ENCODE results near the gene ADGRF3. TPM values are rescaled to one million over a fixed set of nuclear protein-coding genes. Genes with fewer than 3 reads are reported as not detected.

The ADGRF3 gene
- total RNA-seq, 4 donors from 2014 or later, result 0.21 to 0.27 TPM; not detected in 2

GRCh38 chr2:26345283-26345544, 1.4 kb downstream of the ADGRF3 start:
- Histone ChIP-seq H3K4me3 (peak overlapping the region; percentile 71 to 96), H3K36me3 (no peaks in the 10 kb centered on the region), H3K27me3 (no peaks in the 10 kb centered on the region), H3K9me3 (no peaks in the 10 kb centered on the region), H3K27ac (peak overlapping the region; percentile 91 to 95), H3K4me1 (peaks cover 7 to 9% of the 10 kb centered on the region in 2 donors)
- TF ChIP-seq CTCF (IDR thresholded peaks at IDR 0.05) (no peak), POLR2A (IDR thresholded peaks at IDR 0.05) (no peak)
- intact Hi-C loops (cut with DNase I; ENCODE audit: low total_unique reads), result no loop called here
- no peak for DNase-seq

GRCh38 chr2:26344581-26345282, 1.9 kb downstream of the ADGRF3 start:
- DNase-seq, result peak; percentile 22 to 24
- H3K27me3 ChIP-seq, result no peaks in the 10 kb centered on the region
- TF ChIP-seq CTCF (IDR thresholded peaks at IDR 0.05) (no peak), POLR2A (IDR thresholded peaks at IDR 0.05) (no peak)
- peak overlapping the region; percentile 71 to 96 for H3K4me3 ChIP-seq
- H3K9me3 ChIP-seq, result no peaks in the 10 kb centered on the region
- H3K4me1 ChIP-seq, result peaks cover 7 to 9% of the 10 kb centered on the region in 2 donors
- H3K27ac ChIP-seq, result peak overlapping the region; percentile 91 to 95
- intact Hi-C loops (cut with DNase I; ENCODE audit: low total_unique reads), result no loop called here
- H3K36me3 ChIP-seq, result no peaks in the 10 kb centered on the region

DNA sequence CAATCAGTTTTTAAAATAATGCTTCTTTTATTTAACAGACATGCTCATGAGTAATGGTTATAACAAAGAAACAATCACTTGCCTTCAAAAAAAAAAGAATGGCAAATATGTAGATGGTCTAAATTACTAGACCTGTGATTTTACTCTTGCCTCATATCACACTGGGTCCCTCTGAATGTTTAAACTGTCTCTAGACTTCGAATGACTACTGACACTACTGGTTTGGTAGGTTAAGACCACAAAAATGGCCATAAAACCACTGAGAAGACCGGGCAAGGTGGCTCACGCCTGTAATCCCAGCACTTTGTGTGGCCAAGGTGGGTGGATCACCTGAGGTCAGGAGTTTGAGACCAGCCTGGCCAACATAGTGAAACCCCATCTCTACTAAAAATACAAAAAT, 5.8 kb downstream of the ADGRF3 start:
- H3K27me3 ChIP-seq, result no peaks in the 10 kb centered on the region
- TF ChIP-seq POLR2A (IDR thresholded peaks at IDR 0.05) (no peak), CTCF (IDR thresholded peaks at IDR 0.05) (no peak)
- H3K9me3 ChIP-seq, result no peaks in the 10 kb centered on the region
- H3K27ac ChIP-seq, result no peak overlapping the region
- peaks cover 0 to 3% of the 10 kb centered on the region in 2 donors for H3K4me1 ChIP-seq
- intact Hi-C loops (cut with DNase I; ENCODE audit: low total_unique reads), result no loop called here
- no peak overlapping the region for H3K4me3 ChIP-seq
- no peaks in the 10 kb centered on the region for H3K36me3 ChIP-seq
- no peak for DNase-seq

DNA sequence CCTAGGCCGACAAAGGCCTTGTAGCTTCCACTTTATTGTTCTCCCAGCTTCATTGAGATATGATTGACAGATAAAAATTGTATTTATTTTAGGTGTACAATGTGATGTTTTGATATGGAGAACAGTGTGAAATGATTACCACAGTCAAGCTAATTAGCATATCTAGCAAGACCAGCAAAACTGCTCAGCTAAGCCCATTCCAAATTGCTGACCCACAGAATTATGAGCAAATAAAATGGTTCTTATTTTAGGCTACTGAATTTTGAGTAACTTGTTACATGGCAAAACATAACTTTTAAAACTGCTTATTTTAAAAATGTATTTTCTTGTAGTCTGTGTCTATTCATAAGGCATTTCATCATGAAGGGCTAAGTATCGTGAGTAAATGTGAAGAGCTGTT, 9.3 kb downstream of the ADGRF3 start:
- H3K4me1 ChIP-seq, result no peaks in the 10 kb centered on the region
- no peaks in the 10 kb centered on the region for H3K9me3 ChIP-seq
- no peaks in the 10 kb centered on the region for H3K27me3 ChIP-seq
- H3K4me3 ChIP-seq, result no peak overlapping the region
- no peak for DNase-seq
- intact Hi-C loops (cut with DNase I; ENCODE audit: low total_unique reads), result no loop called here
- no peaks in the 10 kb centered on the region for H3K36me3 ChIP-seq
- H3K27ac ChIP-seq, result no peak overlapping the region
- TF ChIP-seq POLR2A (IDR thresholded peaks at IDR 0.05), result no peak
- TF ChIP-seq CTCF (IDR thresholded peaks at IDR 0.05), result no peak

- intact Hi-C loops (cut with DNase I; ENCODE audit: low total_unique reads), result no loop called here
- H3K36me3 ChIP-seq, result no peaks in the 10 kb centered on the region
- H3K27me3 ChIP-seq, result no peaks in the 10 kb centered on the region
- no peaks in the 10 kb centered on the region for H3K9me3 ChIP-seq
- no peak overlapping the region for H3K27ac ChIP-seq
- no peak for DNase-seq
- TF ChIP-seq CTCF (IDR thresholded peaks at IDR 0.05), result no peak
- TF ChIP-seq POLR2A (IDR thresholded peaks at IDR 0.05), result no peak
- H3K4me3 ChIP-seq, result no peak overlapping the region
- no peaks in the 10 kb centered on the region for H3K4me1 ChIP-seq
Measured at GRCh38 chr2:26336719-26337118, 9.9 kb downstream of the ADGRF3 start.

All from uterus (tissue), 4 donors.